ENCODE results near the gene ISYNA1.

DNA sequence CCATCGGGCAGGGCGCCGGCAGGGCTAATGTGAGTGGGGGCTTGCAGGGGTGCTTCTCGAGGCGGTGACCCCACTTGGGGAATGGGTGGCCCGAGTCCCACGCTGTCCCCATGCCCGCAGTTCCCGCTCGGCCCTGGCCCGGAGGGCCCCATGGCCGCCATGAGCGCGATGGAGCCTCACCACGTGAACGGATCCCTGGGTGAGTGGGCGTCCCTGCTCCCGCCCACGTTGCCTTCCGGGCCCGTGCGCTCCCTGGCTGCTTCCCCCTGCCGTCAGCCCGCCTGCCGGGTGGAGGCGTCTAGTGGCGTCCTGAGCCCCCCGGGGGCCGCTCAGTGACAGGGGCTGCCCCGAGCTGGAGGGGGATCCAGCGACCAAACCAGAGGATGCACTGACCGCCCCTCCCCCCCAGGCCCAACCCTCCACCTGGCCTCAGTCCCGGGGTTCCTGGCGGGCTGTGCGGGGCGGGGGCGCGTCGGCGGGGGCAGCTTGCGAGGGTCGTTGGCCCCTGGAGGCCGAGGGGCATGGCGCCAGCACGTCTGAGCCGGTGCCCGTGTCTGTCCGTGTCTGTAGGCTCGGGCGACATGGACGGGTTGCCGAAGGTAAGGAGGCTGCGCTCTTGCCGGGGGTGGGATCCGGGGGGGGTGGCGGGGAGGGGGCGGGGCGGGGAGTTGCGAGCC lies 4.8 kb downstream of the ISYNA1 start:
- TF ChIP-seq, protein P1, sequence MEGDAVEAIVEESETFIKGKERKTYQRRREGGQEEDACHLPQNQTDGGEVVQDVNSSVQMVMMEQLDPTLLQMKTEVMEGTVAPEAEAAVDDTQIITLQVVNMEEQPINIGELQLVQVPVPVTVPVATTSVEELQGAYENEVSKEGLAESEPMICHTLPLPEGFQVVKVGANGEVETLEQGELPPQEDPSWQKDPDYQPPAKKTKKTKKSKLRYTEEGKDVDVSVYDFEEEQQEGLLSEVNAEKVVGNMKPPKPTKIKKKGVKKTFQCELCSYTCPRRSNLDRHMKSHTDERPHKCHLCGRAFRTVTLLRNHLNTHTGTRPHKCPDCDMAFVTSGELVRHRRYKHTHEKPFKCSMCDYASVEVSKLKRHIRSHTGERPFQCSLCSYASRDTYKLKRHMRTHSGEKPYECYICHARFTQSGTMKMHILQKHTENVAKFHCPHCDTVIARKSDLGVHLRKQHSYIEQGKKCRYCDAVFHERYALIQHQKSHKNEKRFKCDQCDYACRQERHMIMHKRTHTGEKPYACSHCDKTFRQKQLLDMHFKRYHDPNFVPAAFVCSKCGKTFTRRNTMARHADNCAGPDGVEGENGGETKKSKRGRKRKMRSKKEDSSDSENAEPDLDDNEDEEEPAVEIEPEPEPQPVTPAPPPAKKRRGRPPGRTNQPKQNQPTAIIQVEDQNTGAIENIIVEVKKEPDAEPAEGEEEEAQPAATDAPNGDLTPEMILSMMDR (IDR thresholded peaks at IDR 0.05): no peak
- TF ChIP-seq POLR2A (IDR thresholded peaks at IDR 0.05): no peak
